ENCODE data around the gene CNIH4. TPM values are rescaled to one million over a fixed set of nuclear protein-coding genes. Genes with fewer than 3 reads are reported as not detected.
A peak's percentile ranks its signal among the peaks of the same experiment; 100 is the strongest.

Gene CNIH4
- total and polyA plus RNA-seq, 2 of the 4 experiments (the other 2 are of a cell fraction) = 29.7 to 73.1 TPM

DNA sequence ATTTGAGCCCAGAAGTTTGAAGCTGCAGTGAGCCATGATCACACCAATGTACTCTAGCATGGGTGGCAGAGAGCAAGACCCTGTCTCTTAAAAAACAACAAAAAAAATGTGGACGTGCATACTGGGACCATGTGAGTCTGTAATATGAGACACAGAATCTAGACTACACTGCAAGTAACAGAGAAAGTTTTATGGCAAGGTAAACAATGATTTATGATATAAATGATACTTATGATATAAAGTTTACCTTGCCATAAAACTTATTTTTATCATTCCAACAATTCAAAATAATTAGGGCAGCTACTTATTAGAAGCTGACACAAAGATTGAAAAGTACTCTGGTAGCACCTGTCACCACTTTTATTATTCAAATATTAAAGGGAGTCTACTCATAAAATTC is 43.2 kb downstream of the CNIH4 start (continued):
- TF ChIP-seq MAZ (IDR thresholded peaks at IDR 0.05; ENCODE audit: borderline replicate concordance, low read depth, low read length) = no peak
- TF ChIP-seq FOS (IDR thresholded peaks at IDR 0.05; ENCODE audit: low read depth, low read length) = no peak
- no peak for TF ChIP-seq MAFK (IDR thresholded peaks at IDR 0.05; ENCODE audit: low read depth, low read length)
- no peak for TF ChIP-seq CEBPB (IDR thresholded peaks at IDR 0.05; ENCODE audit: low read depth, low read length)

DNA sequence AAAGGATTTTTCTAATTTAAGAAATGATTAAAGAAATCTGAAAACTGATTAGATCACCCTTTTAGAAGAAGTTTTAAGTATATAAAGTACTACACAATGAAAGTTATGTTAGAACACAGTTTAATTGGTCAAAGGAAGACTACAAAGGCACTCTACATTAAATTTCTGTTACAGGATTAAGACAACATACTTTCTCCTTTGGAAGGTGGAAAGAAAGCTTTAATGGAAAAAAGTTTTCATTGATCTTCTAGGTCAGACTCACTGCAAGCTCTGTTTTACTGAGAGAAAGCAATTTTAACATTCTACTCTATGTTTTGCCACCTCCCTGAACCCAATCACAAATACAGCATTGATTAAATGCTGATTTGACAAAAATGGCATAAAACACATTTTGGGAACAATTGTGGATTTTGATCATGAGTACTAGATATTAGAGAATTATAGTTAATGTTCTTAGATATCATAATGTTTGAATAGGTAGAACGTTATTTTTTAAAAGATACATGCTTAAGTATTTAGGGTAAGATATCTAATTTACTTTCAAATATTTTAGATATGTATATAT is 45.9 kb downstream of the CNIH4 start:
- ChIA-PET CTCF (interaction anchor here (0.8 kb wide), 1 partner anchor 54 kb away, joined by 3 read pairs; no protein-coding TSS in a partner anchor), POLR2A (ENCODE audit: unreplicated experiment) (no interaction called here)
- Histone ChIP-seq H4K5ac (ENCODE audit: low read depth, low read length) (no peak overlapping the region), H3K9me1 (ENCODE audit: insufficient read depth, low read length) (no peaks in the 10 kb centered on the region), H4K20me1 (ENCODE audit: insufficient read depth, low read length) (peaks cover 15% of the 10 kb centered on the region), H3K27me3 (ENCODE audit: control insufficient read depth, insufficient read depth, low read length) (no peaks in the 10 kb centered on the region), H3K4me1 (ENCODE audit: control insufficient read depth, insufficient read depth, low read length) (peaks cover 5% of the 10 kb centered on the region; the same call in 1 of the 2 replicates), H2AFZ (replicated peaks; ENCODE audit: low read length, poor library complexity) (no peak overlapping the region), H2BK15ac (ENCODE audit: low read depth, low read length) (no peak overlapping the region), H4K91ac (ENCODE audit: insufficient read depth, low read depth, low read length) (no peak overlapping the region), H3K9me3 (ENCODE audit: control insufficient read depth, insufficient read depth, low read length) (no peaks in the 10 kb centered on the region), H3K4ac (ENCODE audit: low read depth, low read length) (no peak overlapping the region), H3K4me2 (ENCODE audit: low read depth, low read length) (no peak overlapping the region), H2BK5ac (ENCODE audit: low read depth, low read length, poor library complexity, severe bottlenecking) (no peak overlapping the region), H4K8ac (ENCODE audit: low read depth in 2 of 2, low read length in 2 of 2) (no peak overlapping the region), H2BK20ac (ENCODE audit: low read depth, low read length) (no peak overlapping the region), H3K9ac (ENCODE audit: low read depth, low read length) (no peak overlapping the region), H3K14ac (replicated peaks; ENCODE audit: low read depth, low read length) (no peak overlapping the region), H2BK120ac (ENCODE audit: low read depth, low read length) (no peak overlapping the region), H3K36me3 (ENCODE audit: control insufficient read depth, insufficient read depth, low read length) (peaks cover 52% of the 10 kb centered on the region), H3K23ac (ENCODE audit: low read depth, low read length) (no peak overlapping the region), H3K4me3 (ENCODE audit: insufficient read depth, low read depth, low read length) (no peak overlapping the region), H3K27ac (ENCODE audit: insufficient read depth, low read length) (no peak overlapping the region), H3K18ac (ENCODE audit: low read depth, low read length) (no peak overlapping the region), H3K56ac (ENCODE audit: extremely low read depth, insufficient read depth, low read length) (no peak overlapping the region), H2AK5ac (ENCODE audit: low read depth, low read length) (no peak overlapping the region), H3K79me1 (ENCODE audit: low read depth in 1 of 2, low read length in 2 of 2) (peaks cover 18 to 20% of the 10 kb centered on the region in 2 experiments), H2AK9ac (replicated peaks; ENCODE audit: low read depth, low read length, poor library complexity) (no peak overlapping the region)
- DNase-seq = no peak
- no TSS peak for BruUV-seq (replicated peaks)
- intact Hi-C loops (cut with micrococcal nuclease) = loop anchor here (2.0 kb wide), 1 partner anchor 16 kb away; no protein-coding TSS in a partner anchor
- TF ChIP-seq CHD1 (IDR thresholded peaks at IDR 0.05; ENCODE audit: low read depth, low read length) (no peak), RFX5 (IDR thresholded peaks at IDR 0.05; ENCODE audit: low read depth, low read length) (no peak), CEBPB (IDR thresholded peaks at IDR 0.05; ENCODE audit: low read depth, low read length) (no peak), MAFK (IDR thresholded peaks at IDR 0.05; ENCODE audit: low read depth, low read length) (peak; percentile 98), RCOR1 (IDR thresholded peaks at IDR 0.05; ENCODE audit: insufficient replicate concordance, low read length) (no peak)
- TF ChIP-seq, protein P1, sequence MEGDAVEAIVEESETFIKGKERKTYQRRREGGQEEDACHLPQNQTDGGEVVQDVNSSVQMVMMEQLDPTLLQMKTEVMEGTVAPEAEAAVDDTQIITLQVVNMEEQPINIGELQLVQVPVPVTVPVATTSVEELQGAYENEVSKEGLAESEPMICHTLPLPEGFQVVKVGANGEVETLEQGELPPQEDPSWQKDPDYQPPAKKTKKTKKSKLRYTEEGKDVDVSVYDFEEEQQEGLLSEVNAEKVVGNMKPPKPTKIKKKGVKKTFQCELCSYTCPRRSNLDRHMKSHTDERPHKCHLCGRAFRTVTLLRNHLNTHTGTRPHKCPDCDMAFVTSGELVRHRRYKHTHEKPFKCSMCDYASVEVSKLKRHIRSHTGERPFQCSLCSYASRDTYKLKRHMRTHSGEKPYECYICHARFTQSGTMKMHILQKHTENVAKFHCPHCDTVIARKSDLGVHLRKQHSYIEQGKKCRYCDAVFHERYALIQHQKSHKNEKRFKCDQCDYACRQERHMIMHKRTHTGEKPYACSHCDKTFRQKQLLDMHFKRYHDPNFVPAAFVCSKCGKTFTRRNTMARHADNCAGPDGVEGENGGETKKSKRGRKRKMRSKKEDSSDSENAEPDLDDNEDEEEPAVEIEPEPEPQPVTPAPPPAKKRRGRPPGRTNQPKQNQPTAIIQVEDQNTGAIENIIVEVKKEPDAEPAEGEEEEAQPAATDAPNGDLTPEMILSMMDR (conservative IDR thresholded peaks at IDR 0.05; ENCODE audit: low read depth, low read length) = no peak
- in situ Hi-C loops (cut with MboI; ENCODE audit: low sequenced_read_pairs) = no loop called here
- dilution Hi-C loops (cut with HindIII; ENCODE audit: low sequenced_read_pairs, unreplicated experiment) = no loop called here
- WGBS, 2 experiments (ENCODE audit: extremely low coverage in 2 of 2, insufficient read length in 1 of 2) = no CpG with 5 or more reads among the region's 1 CpG
- ATAC-seq (ENCODE audit: low read depth) = no peak
